ENCODE measurements around the gene TTLL5.

DNA sequence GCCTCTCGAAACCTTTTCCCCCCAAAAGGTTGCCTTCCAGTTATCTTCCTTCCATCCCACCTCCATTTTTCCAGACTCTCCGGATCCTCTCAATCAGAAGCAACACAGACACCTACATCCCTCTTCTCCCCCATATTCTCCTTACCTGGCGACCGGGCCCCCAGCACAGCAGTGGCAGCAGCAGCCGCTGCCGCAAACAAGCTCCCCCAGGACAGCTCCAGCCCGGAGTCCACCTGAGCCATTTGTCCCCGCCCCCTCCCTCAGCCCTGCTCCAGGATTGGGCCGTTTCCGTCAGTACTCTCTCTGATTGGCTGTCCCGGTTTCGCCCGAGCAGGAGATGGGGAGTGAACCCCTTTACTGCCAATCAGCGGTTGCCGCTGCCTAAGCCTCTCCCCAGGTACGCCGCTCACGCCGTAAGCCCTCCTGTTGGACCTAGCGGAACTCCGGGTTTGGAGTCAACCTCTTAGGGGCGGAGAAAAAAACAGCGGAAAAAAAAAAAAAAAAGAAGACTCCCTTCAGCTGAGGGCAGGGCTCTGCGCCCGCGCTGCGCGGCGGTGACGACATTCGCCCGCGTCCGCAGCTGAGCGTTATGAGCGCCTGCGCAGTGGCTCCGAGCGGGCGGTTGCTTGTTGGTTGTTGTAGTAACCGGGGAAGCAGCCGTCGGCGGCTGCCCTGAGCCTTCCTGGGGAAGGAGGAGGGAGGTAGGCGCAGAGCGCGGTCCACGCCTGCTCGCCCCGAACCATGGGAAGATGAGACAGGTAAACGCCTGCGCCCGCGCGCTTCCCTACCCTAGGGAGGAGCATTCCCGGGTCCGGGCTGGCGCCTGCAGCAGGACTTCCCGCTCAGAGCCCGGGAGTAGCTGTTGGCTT, at the start of gene TTLL5, which contains the start of gene ERG28:
- TF ChIP-seq POLR2AphosphoS5 (IDR thresholded peaks at IDR 0.05), result peak; percentile 65 to 86 (median 70)
- TF ChIP-seq, protein P1, sequence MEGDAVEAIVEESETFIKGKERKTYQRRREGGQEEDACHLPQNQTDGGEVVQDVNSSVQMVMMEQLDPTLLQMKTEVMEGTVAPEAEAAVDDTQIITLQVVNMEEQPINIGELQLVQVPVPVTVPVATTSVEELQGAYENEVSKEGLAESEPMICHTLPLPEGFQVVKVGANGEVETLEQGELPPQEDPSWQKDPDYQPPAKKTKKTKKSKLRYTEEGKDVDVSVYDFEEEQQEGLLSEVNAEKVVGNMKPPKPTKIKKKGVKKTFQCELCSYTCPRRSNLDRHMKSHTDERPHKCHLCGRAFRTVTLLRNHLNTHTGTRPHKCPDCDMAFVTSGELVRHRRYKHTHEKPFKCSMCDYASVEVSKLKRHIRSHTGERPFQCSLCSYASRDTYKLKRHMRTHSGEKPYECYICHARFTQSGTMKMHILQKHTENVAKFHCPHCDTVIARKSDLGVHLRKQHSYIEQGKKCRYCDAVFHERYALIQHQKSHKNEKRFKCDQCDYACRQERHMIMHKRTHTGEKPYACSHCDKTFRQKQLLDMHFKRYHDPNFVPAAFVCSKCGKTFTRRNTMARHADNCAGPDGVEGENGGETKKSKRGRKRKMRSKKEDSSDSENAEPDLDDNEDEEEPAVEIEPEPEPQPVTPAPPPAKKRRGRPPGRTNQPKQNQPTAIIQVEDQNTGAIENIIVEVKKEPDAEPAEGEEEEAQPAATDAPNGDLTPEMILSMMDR (IDR thresholded peaks at IDR 0.05), result no peak
